Tibial nerve (tissue), 4 donors: ENCODE measurements around the gene SLX1A. TPM values are rescaled to one million over a fixed set of nuclear protein-coding genes. Genes with fewer than 3 reads are reported as not detected.

ENCODE experiments used
- DNase-seq, 2 donors: peaks; one replicate each; pipeline ENCODE4 v3.0.0-alpha.2; 2019; ENCODE audit warnings: low spot score in 2 of 2
- H3K27ac ChIP-seq, 4 donors: fragments of 200-600 bp; sonication (generic) in 3 of 4; one replicate each; pipeline ENCODE4 v1.5.1; 2017 to 2019; ENCODE audit warnings: mild to moderate bottlenecking in 1 of 4
- H3K27me3 ChIP-seq, 2 donors: fragments of 200-600 bp; sonication (generic) in 1 of 2; one replicate each; pipeline versions ENCODE4 v1.5.1 to v1.6.0; 2017 to 2019
- H3K36me3 ChIP-seq, 3 donors: fragments of 200-600 bp; sonication (generic); one replicate each; pipeline ENCODE4 v1.5.1; 2018 to 2019
- H3K4me1 ChIP-seq, 4 donors: fragments of 200-600 bp; sonication (generic) in 3 of 4; one replicate each; pipeline ENCODE4 v1.5.1; 2017 to 2019
- H3K4me3 ChIP-seq, 4 donors: fragments of 200-600 bp; sonication (generic) in 3 of 4; one replicate each; pipeline ENCODE4 v1.5.1; 2017 to 2019; ENCODE audit warnings: mild to moderate bottlenecking in 1 of 4, moderate library complexity in 1 of 4
- H3K9me3 ChIP-seq, 4 donors: fragments of 200-600 bp; sonication (generic) in 3 of 4; one replicate each; pipeline ENCODE4 v1.5.1; 2017 to 2019
- EP300 ChIP-seq, 2 donors: sonication (generic); formaldehyde crosslinking; IDR thresholded peaks; one replicate each; pipeline ENCODE4 v1.6.1; 2017; ENCODE audit warnings: antibody characterized with exemption in 2 of 2, mild to moderate bottlenecking in 1 of 2
- POLR2A ChIP-seq, 2 donors: fragments of 450-650 bp; IDR thresholded peaks; one replicate each; pipeline ENCODE4 v1.6.1; 2017; ENCODE audit warnings: antibody characterized with exemption in 2 of 2, mild to moderate bottlenecking in 2 of 2, moderate library complexity in 2 of 2
- WGBS, 2 donors: methylation state at CpG; one replicate each; pipeline ENCODE4 v1.1.5; 2018; 5-methylcytosine and 5-hydroxymethylcytosine counted together
- total RNA-seq, 4 donors: library from RNA; depleted of rRNA; stranded (reverse); fragments of >200 nt; gene quantifications; one replicate each; pipeline ENCODE4 v1.1.0, GENCODE V29; 2016
- TF ChIP-seq, protein P1 (sequence below), 5 experiments: fragments of 200-600 bp in 3 of 5; fragments of 450-650 bp in 2 of 5; sonication (generic) in 3 of 5; IDR thresholded peaks; one replicate each; pipeline ENCODE4 v1.5.1; 2016 to 2019; ENCODE audit warnings: antibody characterized with exemption in 5 of 5, mild to moderate bottlenecking in 3 of 5, moderate library complexity in 2 of 5

The SLX1A gene
- total RNA-seq, 4 donors from 2014 or later, result 45.7 to 68.7 (median 52.8) TPM

DNA sequence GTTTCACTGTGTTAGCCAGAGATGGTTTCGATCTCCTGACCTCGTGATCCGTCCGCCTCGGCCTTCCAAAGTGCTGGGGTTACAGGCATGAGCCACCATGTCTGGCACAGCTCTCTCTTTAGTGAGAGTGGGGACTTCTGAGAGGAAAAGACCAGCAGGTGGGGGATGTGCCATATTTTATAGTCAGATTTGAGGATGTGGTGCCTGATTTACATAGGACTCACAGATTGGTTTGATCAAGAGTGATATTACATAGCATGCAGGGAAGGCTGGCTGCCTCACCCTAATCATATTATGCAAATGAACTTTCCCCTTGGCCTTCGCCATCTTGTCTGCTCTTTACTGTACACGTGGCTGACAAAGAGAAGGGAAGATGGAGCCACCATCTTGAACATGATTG, 42.6 kb upstream of the SLX1A start:
- Histone ChIP-seq H3K4me3 (no peak overlapping the region), H3K36me3 (no peaks in the 10 kb centered on the region), H3K9me3 (peaks cover 0 to 14% (median 2%) of the 10 kb centered on the region in 4 donors), H3K27me3 (no peaks in the 10 kb centered on the region), H3K4me1 (no peaks in the 10 kb centered on the region), H3K27ac (no peak overlapping the region)
- TF ChIP-seq POLR2A (IDR thresholded peaks at IDR 0.05) (no peak), EP300 (IDR thresholded peaks at IDR 0.05) (no peak)
- TF ChIP-seq, protein P1, sequence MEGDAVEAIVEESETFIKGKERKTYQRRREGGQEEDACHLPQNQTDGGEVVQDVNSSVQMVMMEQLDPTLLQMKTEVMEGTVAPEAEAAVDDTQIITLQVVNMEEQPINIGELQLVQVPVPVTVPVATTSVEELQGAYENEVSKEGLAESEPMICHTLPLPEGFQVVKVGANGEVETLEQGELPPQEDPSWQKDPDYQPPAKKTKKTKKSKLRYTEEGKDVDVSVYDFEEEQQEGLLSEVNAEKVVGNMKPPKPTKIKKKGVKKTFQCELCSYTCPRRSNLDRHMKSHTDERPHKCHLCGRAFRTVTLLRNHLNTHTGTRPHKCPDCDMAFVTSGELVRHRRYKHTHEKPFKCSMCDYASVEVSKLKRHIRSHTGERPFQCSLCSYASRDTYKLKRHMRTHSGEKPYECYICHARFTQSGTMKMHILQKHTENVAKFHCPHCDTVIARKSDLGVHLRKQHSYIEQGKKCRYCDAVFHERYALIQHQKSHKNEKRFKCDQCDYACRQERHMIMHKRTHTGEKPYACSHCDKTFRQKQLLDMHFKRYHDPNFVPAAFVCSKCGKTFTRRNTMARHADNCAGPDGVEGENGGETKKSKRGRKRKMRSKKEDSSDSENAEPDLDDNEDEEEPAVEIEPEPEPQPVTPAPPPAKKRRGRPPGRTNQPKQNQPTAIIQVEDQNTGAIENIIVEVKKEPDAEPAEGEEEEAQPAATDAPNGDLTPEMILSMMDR (IDR thresholded peaks at IDR 0.05), result no peak
- DNase-seq, result no peak
- 90 to 92% methylated on average over 7 of the region's 7 CpGs for WGBS, 2 donors

- WGBS, 2 donors, result 95% methylated on average over 9 of the region's 9 CpGs
Measured at GRCh38 chr16:30152517-30152916, 41.2 kb upstream of the SLX1A start.

DNA sequence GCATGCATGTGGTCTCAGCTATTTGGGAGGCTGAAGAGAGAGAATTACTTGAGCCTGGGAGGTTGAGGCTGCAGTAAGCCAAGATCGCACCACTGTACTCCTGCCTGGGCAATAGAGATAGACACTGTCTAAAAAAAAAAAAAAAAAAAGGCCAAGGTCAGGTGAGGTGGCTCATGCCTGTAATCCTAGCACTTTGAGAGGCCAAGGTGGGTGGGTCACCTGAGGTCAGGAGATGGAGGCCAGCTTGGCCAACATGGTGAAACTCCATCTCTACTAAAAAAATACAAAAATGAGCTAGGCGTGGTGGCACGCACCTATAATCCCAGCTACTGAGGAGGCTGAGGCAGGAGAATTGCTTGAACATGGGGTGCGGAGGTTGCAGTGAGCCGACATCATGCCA, 38.5 kb upstream of the SLX1A start:
- whole genome bisulfite sequencing, 2 donors, result 95 to 97% methylated on average over 5 of the region's 5 CpGs

More at GRCh38 chr16:30152517-30152916, 41.2 kb upstream of the SLX1A start:
- no peak for DNase-seq
- peaks cover 0 to 14% (median 2%) of the 10 kb centered on the region in 4 donors for H3K9me3 ChIP-seq
- H3K4me3 ChIP-seq, result no peak overlapping the region
- no peaks in the 10 kb centered on the region for H3K4me1 ChIP-seq
- no peaks in the 10 kb centered on the region for H3K27me3 ChIP-seq
- no peaks in the 10 kb centered on the region for H3K36me3 ChIP-seq
- TF ChIP-seq EP300 (IDR thresholded peaks at IDR 0.05) (no peak), POLR2A (IDR thresholded peaks at IDR 0.05) (no peak)
- TF ChIP-seq, protein P1 (IDR thresholded peaks at IDR 0.05), result no peak
- H3K27ac ChIP-seq, result no peak overlapping the region

DNA sequence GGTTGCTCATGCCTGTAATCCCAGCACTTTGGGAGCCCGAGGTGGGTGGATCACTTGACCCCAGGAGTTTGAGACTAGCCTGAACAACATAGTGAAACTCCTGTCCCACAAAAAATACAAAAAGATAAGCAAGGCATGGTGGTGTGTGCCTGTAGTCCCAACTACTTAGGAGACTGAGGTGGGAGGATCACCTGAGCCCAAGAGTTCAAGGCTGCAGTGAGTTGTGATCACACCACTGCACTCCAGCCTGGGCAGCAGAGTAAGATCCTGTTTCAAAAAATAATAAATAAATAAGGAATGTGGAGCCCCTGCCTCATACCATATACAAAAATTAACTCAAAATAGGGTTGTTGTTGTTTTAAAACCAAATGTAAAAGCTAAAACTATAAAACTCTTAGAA, 36.5 kb upstream of the SLX1A start:
- Histone ChIP-seq H3K4me1 (no peaks in the 10 kb centered on the region), H3K9me3 (no peaks in the 10 kb centered on the region), H3K27ac (no peak overlapping the region), H3K27me3 (no peaks in the 10 kb centered on the region), H3K36me3 (no peaks in the 10 kb centered on the region), H3K4me3 (no peak overlapping the region)
- no peak for DNase-seq
- no peak for TF ChIP-seq POLR2A (IDR thresholded peaks at IDR 0.05)
- TF ChIP-seq, protein P1 (IDR thresholded peaks at IDR 0.05), result no peak
- 64 to 74% methylated on average over 1 of the region's 1 CpG for WGBS, 2 donors

More for the DNA sequence above, 38.5 kb upstream of the SLX1A start:
- Histone ChIP-seq H3K27ac (no peak overlapping the region), H3K36me3 (no peaks in the 10 kb centered on the region), H3K27me3 (no peaks in the 10 kb centered on the region), H3K9me3 (no peaks in the 10 kb centered on the region), H3K4me3 (no peak overlapping the region), H3K4me1 (no peaks in the 10 kb centered on the region)
- TF ChIP-seq, protein P1 (IDR thresholded peaks at IDR 0.05), result no peak
- no peak for TF ChIP-seq EP300 (IDR thresholded peaks at IDR 0.05)
- TF ChIP-seq POLR2A (IDR thresholded peaks at IDR 0.05), result no peak
- DNase-seq, result no peak

- WGBS, 2 donors, result 78 to 83% methylated on average over 3 of the region's 3 CpGs
- no peaks in the 10 kb centered on the region for H3K4me1 ChIP-seq
- H3K27me3 ChIP-seq, result no peaks in the 10 kb centered on the region
- H3K9me3 ChIP-seq, result no peaks in the 10 kb centered on the region
- no peak for DNase-seq
- H3K27ac ChIP-seq, result no peak overlapping the region
- TF ChIP-seq EP300 (IDR thresholded peaks at IDR 0.05), result no peak
- TF ChIP-seq, protein P1 (IDR thresholded peaks at IDR 0.05), result no peak
- no peak overlapping the region for H3K4me3 ChIP-seq
- H3K36me3 ChIP-seq, result no peaks in the 10 kb centered on the region
Measured at GRCh38 chr16:30163538-30163937, 30.1 kb upstream of the SLX1A start.
